ENCODE results near the gene AGAP1. TPM values are rescaled to one million over a fixed set of nuclear protein-coding genes. Genes with fewer than 3 reads are reported as not detected.

AGAP1 gene
- total RNA-seq, 4 donors from 2014 or later: 5.3 to 30.6 (median 19.2) TPM

DNA sequence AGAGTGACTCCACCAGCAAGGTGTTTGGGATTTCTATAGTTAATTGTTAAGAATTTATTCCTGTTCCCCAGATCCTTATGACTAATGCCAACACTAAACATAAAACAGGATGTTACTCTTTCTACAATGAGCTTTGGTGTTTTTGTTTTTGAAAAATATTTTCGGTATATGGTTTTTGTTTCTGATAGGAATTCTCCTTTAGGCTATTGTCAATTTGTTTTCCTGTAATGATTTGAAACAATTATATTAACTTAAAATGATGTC, 182.6 kb downstream of the AGAP1 start:
- H3K36me3 ChIP-seq: no peaks in the 10 kb centered on the region
- intact Hi-C loops (cut with DNase I; ENCODE audit: low total_unique reads): no loop called here
- no peak overlapping the region for H3K27ac ChIP-seq
- no peak overlapping the region for H3K4me3 ChIP-seq
- no peak for DNase-seq
- no peaks in the 10 kb centered on the region for H3K27me3 ChIP-seq
- TF ChIP-seq POLR2A (IDR thresholded peaks at IDR 0.05): no peak
- TF ChIP-seq, protein P1, sequence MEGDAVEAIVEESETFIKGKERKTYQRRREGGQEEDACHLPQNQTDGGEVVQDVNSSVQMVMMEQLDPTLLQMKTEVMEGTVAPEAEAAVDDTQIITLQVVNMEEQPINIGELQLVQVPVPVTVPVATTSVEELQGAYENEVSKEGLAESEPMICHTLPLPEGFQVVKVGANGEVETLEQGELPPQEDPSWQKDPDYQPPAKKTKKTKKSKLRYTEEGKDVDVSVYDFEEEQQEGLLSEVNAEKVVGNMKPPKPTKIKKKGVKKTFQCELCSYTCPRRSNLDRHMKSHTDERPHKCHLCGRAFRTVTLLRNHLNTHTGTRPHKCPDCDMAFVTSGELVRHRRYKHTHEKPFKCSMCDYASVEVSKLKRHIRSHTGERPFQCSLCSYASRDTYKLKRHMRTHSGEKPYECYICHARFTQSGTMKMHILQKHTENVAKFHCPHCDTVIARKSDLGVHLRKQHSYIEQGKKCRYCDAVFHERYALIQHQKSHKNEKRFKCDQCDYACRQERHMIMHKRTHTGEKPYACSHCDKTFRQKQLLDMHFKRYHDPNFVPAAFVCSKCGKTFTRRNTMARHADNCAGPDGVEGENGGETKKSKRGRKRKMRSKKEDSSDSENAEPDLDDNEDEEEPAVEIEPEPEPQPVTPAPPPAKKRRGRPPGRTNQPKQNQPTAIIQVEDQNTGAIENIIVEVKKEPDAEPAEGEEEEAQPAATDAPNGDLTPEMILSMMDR (IDR thresholded peaks at IDR 0.05): no peak
- no peaks in the 10 kb centered on the region for H3K9me3 ChIP-seq
- no peaks in the 10 kb centered on the region for H3K4me1 ChIP-seq

DNA sequence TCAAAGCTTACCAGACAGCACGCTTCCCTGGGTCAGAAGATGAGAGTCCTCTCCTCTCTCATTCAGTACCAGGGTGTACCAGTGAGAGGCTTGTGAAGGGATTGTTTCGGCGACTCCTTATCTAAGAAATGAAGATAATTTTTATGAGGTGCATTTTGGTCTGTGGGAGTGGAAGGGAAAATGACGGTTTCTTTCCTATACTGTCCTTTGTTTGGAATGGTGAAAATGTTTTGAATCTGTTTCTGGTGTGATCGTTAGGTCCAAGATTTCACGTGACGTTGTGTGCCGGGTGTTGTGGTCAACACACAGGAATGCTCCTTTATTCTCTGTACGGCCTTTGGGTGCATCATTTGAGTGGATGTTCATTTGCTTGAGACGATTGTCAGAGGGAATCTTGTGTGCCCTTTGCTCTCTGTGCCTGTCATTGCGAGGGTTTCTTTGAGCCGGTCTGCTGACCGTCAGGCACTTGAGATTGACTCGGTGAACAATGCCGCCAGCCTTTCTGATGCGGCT, 183.5 kb downstream of the AGAP1 start:
- intact Hi-C loops (cut with DNase I; ENCODE audit: low total_unique reads): no loop called here

GRCh38 chr2:235677937-235678336, 184.1 kb downstream of the AGAP1 start:
- TF ChIP-seq POLR2A (IDR thresholded peaks at IDR 0.05): no peak
- TF ChIP-seq, protein P1 (IDR thresholded peaks at IDR 0.05): no peak
- H3K27ac ChIP-seq: no peak overlapping the region
- H3K4me1 ChIP-seq: no peaks in the 10 kb centered on the region
- H3K36me3 ChIP-seq: no peaks in the 10 kb centered on the region
- no peak for DNase-seq
- no peaks in the 10 kb centered on the region for H3K9me3 ChIP-seq
- H3K4me3 ChIP-seq: no peak overlapping the region
- intact Hi-C loops (cut with DNase I; ENCODE audit: low total_unique reads): no loop called here
- H3K27me3 ChIP-seq: no peaks in the 10 kb centered on the region

More for the DNA sequence above, 183.5 kb downstream of the AGAP1 start:
- Histone ChIP-seq H3K9me3 (no peaks in the 10 kb centered on the region), H3K27me3 (no peaks in the 10 kb centered on the region), H3K27ac (no peak overlapping the region), H3K36me3 (no peaks in the 10 kb centered on the region), H3K4me3 (no peak overlapping the region), H3K4me1 (no peaks in the 10 kb centered on the region)
- no peak for DNase-seq
- TF ChIP-seq, protein P1 (IDR thresholded peaks at IDR 0.05): no peak
- no peak for TF ChIP-seq POLR2A (IDR thresholded peaks at IDR 0.05)

- no peak overlapping the region for H3K27ac ChIP-seq
- intact Hi-C loops (cut with DNase I; ENCODE audit: low total_unique reads): no loop called here
- H3K4me1 ChIP-seq: no peaks in the 10 kb centered on the region
- H3K27me3 ChIP-seq: no peaks in the 10 kb centered on the region
- no peak for DNase-seq
- H3K4me3 ChIP-seq: no peak overlapping the region
- no peaks in the 10 kb centered on the region for H3K36me3 ChIP-seq
- H3K9me3 ChIP-seq: no peaks in the 10 kb centered on the region
- no peak for TF ChIP-seq POLR2A (IDR thresholded peaks at IDR 0.05)
- TF ChIP-seq, protein P1 (IDR thresholded peaks at IDR 0.05): no peak
Observed at GRCh38 chr2:235678712-235679111, 184.9 kb downstream of the AGAP1 start.

GRCh38 chr2:235679471-235679870, 185.6 kb downstream of the AGAP1 start:
- intact Hi-C loops (cut with DNase I; ENCODE audit: low total_unique reads): no loop called here
- no peak overlapping the region for H3K27ac ChIP-seq

More at GRCh38 chr2:235679471-235679870, 185.6 kb downstream of the AGAP1 start:
- Histone ChIP-seq H3K4me1 (no peaks in the 10 kb centered on the region), H3K27me3 (no peaks in the 10 kb centered on the region), H3K4me3 (no peak overlapping the region), H3K36me3 (no peaks in the 10 kb centered on the region), H3K9me3 (no peaks in the 10 kb centered on the region)
- DNase-seq: no peak
- TF ChIP-seq, protein P1 (IDR thresholded peaks at IDR 0.05): no peak
- TF ChIP-seq POLR2A (IDR thresholded peaks at IDR 0.05): no peak

All from uterus (tissue), 4 donors.